CD14-positive monocyte (primary cell): ENCODE results near the gene FAM47E. TPM values are rescaled to one million over a fixed set of nuclear protein-coding genes. Genes with fewer than 3 reads are reported as not detected.

Source experiments
- DNase-seq, 3 donors: peaks; one replicate each; pipeline ENCODE4 v3.0.0-alpha.2; 2011 to 2022
- H2AFZ ChIP-seq: 2 replicates; pipeline ENCODE4 v1.6.0; 2012; ENCODE audit warnings: mild to moderate bottlenecking, low read depth, low read length, inconsistent platforms; ENCODE audit not compliant: insufficient read depth, poor library complexity, severe bottlenecking
- H3K27ac ChIP-seq, 2 donors: 1 replicate in 1 of 2; 2 replicates in 1 of 2; pipeline ENCODE4 v1.5.1; 2012 to 2013; ENCODE audit warnings: low read length in 2 of 2, control low read depth in 1 of 2, inconsistent platforms in 1 of 2, low read depth in 1 of 2, mild to moderate bottlenecking in 1 of 2
- H3K27me3 ChIP-seq, 2 donors: one replicate each; pipeline versions ENCODE4 v1.6.0 to v1.6.1; 2011 to 2013; ENCODE audit warnings: low read length in 2 of 2; ENCODE audit not compliant: control insufficient read depth in 2 of 2, insufficient read depth in 2 of 2
- H3K36me3 ChIP-seq, 2 donors: replicated peaks in 1 of 2; 1 replicate in 1 of 2; 2 replicates in 1 of 2; pipeline versions ENCODE4 v1.5.1 to v1.6.1; 2012 to 2013; ENCODE audit warnings: low read length in 2 of 2, control low read depth in 1 of 2, inconsistent platforms in 1 of 2, mild to moderate bottlenecking in 1 of 2; ENCODE audit not compliant: insufficient read depth in 2 of 2, control insufficient read depth in 1 of 2
- H3K4me1 ChIP-seq, 2 donors: 1 replicate in 1 of 2; 2 replicates in 1 of 2; pipeline versions ENCODE4 v1.5.1 to v1.6.1; 2012 to 2013; ENCODE audit warnings: low read length in 2 of 2, control low read depth in 1 of 2, inconsistent platforms in 1 of 2, mild to moderate bottlenecking in 1 of 2, moderate library complexity in 1 of 2; ENCODE audit not compliant: insufficient read depth in 2 of 2, control insufficient read depth in 1 of 2
- H3K4me2 ChIP-seq: replicated peaks from 2 replicates; pipeline ENCODE3; 2012; ENCODE audit warnings: low read length, moderate library complexity, mild to moderate bottlenecking; ENCODE audit not compliant: poor library complexity, severe bottlenecking; ENCODE audit errors: extremely low read depth
- H3K4me3 ChIP-seq, 3 experiments: fragments of 200-600 bp in 1 of 3; sonication (generic) in 1 of 3; replicated peaks in 1 of 3; 1 replicate in 2 of 3; 2 replicates in 1 of 3; pipeline ENCODE4 v1.5.1; 2011 to 2013; ENCODE audit warnings: low read length in 3 of 3, mild to moderate bottlenecking in 3 of 3, control low read depth in 2 of 3, low read depth in 2 of 3, inconsistent platforms in 1 of 3, moderate library complexity in 1 of 3
- H3K79me2 ChIP-seq: 2 replicates; pipeline ENCODE4 v1.6.0; 2012; ENCODE audit warnings: mild to moderate bottlenecking, control low read depth, inconsistent platforms, low read length, moderate library complexity; ENCODE audit not compliant: insufficient read depth
- H3K9ac ChIP-seq: 2 replicates; pipeline ENCODE4 v1.6.0; 2017; ENCODE audit warnings: low read length, mild to moderate bottlenecking; ENCODE audit not compliant: insufficient read depth, poor library complexity, severe bottlenecking
- H3K9me3 ChIP-seq, 2 donors: replicated peaks in 1 of 2; 1 replicate in 1 of 2; 2 replicates in 1 of 2; pipeline versions ENCODE4 v1.5.1 to v1.6.1; 2012 to 2013; ENCODE audit warnings: low read length in 2 of 2, control low read depth in 1 of 2; ENCODE audit not compliant: control insufficient read depth in 1 of 2, insufficient read depth in 1 of 2
- H4K20me1 ChIP-seq: 2 replicates; pipeline ENCODE4 v1.6.0; 2012; ENCODE audit warnings: mild to moderate bottlenecking, low read length, control low read depth, moderate library complexity; ENCODE audit not compliant: insufficient read depth
- H3K27ac Mint-ChIP-seq, 7 donors: one replicate each; pipeline ENCODE4 v1.8.0; 2020; ENCODE audit warnings: mild to moderate bottlenecking in 7 of 7, mixed read lengths in 7 of 7, moderate library complexity in 6 of 7, inconsistent platforms in 2 of 7
- H3K27me3 Mint-ChIP-seq, 3 donors: one replicate each; pipeline ENCODE4 v1.8.0; 2021 to 2022; ENCODE audit warnings: low read depth in 3 of 3, mild to moderate bottlenecking in 3 of 3, mixed read lengths in 3 of 3, moderate library complexity in 3 of 3, inconsistent platforms in 1 of 3
- H3K36me3 Mint-ChIP-seq, 2 donors: one replicate each; pipeline ENCODE4 v1.8.0; 2020; ENCODE audit warnings: mixed read lengths in 2 of 2, inconsistent platforms in 1 of 2, mild to moderate bottlenecking in 1 of 2
- H3K4me1 Mint-ChIP-seq: one replicate; pipeline ENCODE4 v1.8.0; 2020; ENCODE audit warnings: mild to moderate bottlenecking, mixed read lengths
- H3K4me3 Mint-ChIP-seq, 2 donors: one replicate each; pipeline ENCODE4 v1.8.0; 2020; ENCODE audit warnings: mild to moderate bottlenecking in 2 of 2, mixed read lengths in 2 of 2, moderate library complexity in 1 of 2
- H3K9me3 Mint-ChIP-seq, 7 donors: one replicate each; pipeline ENCODE4 v1.8.0; 2020 to 2022; ENCODE audit warnings: mixed read lengths in 7 of 7, mild to moderate bottlenecking in 6 of 7, moderate library complexity in 6 of 7, inconsistent platforms in 2 of 7
- WGBS: methylation state at CpG from one replicate; pipeline ENCODE4 v1.1.5; 2013; ENCODE audit warnings: missing lambda C conversion rate; ENCODE audit not compliant: insufficient coverage; 5-methylcytosine and 5-hydroxymethylcytosine counted together
- intact Hi-C, 2 donors: fragments of 100-400 bp; cut with micrococcal nuclease; formaldehyde crosslinking; loops; one replicate each; pipeline versions ENCODE4 v1.15.0 to v1.15.1; 2023
- polyA plus RNA-seq, 3 donors: library from polyadenylated mRNA; depleted of rRNA in 1 of 3; unstranded in 2 of 3; stranded (reverse) in 1 of 3; fragments of 300-500 nt in 2 of 3; fragments of >200 nt in 1 of 3; fragmentation: Illumina TruSeq in 2 of 3; gene quantifications; 1 replicate in 2 of 3; 2 replicates in 1 of 3; pipeline ENCODE4 v1.2.3, GENCODE V29; 2012 to 2021
- TF ChIP-seq, protein P1 (sequence below): fragments of 200-600 bp; IDR thresholded peaks from one replicate; pipeline ENCODE4 v1.8.0; 2022; ENCODE audit warnings: antibody characterized with exemption, mild to moderate bottlenecking

The FAM47E gene
- polyA plus RNA-seq, 3 donors, result 0.31 TPM; not detected in 2

DNA sequence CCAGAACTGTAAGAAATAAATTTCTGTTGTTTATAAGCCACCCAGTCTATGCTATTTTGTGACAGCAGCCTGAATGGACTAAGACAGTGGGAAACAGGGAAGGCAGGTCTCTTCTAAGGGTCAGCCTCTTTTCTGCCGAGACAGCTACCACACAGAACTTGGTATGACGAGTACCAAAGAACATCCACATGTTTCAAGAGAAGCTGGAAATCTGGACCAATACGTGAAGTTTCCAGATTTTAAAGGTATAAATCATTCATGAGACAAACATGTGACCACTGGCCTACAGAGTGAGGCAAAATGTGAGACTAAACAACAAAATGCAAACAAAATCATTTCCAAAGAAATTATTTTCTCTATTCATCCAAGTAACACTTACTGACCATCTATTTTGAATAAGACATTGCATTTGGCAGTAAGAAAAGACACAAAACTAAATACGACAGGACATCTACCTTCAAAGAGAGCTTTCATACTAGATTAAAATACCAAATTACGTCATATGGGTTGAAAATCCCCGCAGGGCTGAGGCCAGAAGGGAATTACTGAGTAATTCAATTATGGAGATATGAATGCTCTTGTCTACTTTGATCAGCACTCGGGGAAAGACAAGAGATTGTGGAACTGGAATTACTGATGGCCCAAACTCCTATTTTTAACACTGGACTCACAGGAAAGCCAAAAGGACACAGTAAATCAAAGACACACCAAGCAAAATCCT lies 45.1 kb upstream of the FAM47E start:
- no peak for DNase-seq
- Mint-ChIP-seq H3K27ac (no peak overlapping the region), H3K4me3 (no peak overlapping the region), H3K36me3 (peaks cover 2 to 6% of the 10 kb centered on the region in 2 donors), H3K27me3 (peaks cover 0 to 3% (median 0%) of the 10 kb centered on the region in 3 donors), H3K9me3 (no peaks in the 10 kb centered on the region), H3K4me1 (peaks cover 57% of the 10 kb centered on the region)
- intact Hi-C loops, result no loop called here
- H3K9me3 ChIP-seq, result no peaks in the 10 kb centered on the region
- no peak overlapping the region for H3K4me2 ChIP-seq
- TF ChIP-seq, protein P1, sequence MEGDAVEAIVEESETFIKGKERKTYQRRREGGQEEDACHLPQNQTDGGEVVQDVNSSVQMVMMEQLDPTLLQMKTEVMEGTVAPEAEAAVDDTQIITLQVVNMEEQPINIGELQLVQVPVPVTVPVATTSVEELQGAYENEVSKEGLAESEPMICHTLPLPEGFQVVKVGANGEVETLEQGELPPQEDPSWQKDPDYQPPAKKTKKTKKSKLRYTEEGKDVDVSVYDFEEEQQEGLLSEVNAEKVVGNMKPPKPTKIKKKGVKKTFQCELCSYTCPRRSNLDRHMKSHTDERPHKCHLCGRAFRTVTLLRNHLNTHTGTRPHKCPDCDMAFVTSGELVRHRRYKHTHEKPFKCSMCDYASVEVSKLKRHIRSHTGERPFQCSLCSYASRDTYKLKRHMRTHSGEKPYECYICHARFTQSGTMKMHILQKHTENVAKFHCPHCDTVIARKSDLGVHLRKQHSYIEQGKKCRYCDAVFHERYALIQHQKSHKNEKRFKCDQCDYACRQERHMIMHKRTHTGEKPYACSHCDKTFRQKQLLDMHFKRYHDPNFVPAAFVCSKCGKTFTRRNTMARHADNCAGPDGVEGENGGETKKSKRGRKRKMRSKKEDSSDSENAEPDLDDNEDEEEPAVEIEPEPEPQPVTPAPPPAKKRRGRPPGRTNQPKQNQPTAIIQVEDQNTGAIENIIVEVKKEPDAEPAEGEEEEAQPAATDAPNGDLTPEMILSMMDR, result no peak
- no peak overlapping the region for H2AFZ ChIP-seq
- no peak overlapping the region for H3K9ac ChIP-seq
- H3K27me3 ChIP-seq, result no peaks in the 10 kb centered on the region
- H3K4me3 ChIP-seq, result no peak overlapping the region
- peaks cover 0 to 8% of the 10 kb centered on the region in 2 donors for H3K36me3 ChIP-seq
- no CpG with 5 or more reads among the region's 7 CpGs for WGBS
- no peak overlapping the region for H3K27ac ChIP-seq
- H3K4me1 ChIP-seq, result peaks cover 37 to 39% of the 10 kb centered on the region in 2 donors
- H3K79me2 ChIP-seq, result peaks cover 90% of the 10 kb centered on the region
- peaks cover 89% of the 10 kb centered on the region for H4K20me1 ChIP-seq

DNA sequence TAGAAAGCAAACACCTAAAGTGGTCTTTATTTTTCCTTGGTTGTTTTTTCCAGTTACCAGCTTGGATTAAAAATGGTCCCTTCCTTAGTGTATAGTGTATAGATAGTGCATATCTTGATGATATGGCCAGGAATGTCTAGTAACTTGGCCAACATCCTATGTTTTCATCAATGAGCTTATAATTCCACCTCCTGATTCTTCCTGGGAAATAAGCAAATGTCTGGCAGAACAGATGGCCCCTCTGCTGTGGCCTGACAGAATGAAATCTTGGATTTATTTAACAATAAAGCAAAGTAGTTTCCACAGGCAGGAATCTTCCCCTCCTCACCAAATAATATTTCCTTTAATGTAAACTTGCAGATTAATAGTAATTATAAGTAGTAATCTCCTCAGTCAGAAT lies 44.0 kb upstream of the FAM47E start:
- H3K9me3 ChIP-seq, result no peaks in the 10 kb centered on the region
- H4K20me1 ChIP-seq, result peaks cover 90% of the 10 kb centered on the region
- peak overlapping the region in 1 of 2 donors; percentile 76 for H3K27ac ChIP-seq
- no peak overlapping the region for H2AFZ ChIP-seq
- H3K4me3 ChIP-seq, result no peak overlapping the region
- TF ChIP-seq, protein P1, result no peak
- H3K4me1 ChIP-seq, result peaks cover 48 to 50% of the 10 kb centered on the region in 2 donors
- Mint-ChIP-seq H3K27me3 (peaks cover 0 to 3% (median 0%) of the 10 kb centered on the region in 3 donors), H3K9me3 (no peaks in the 10 kb centered on the region), H3K4me1 (peaks cover 68% of the 10 kb centered on the region), H3K36me3 (peaks cover 4 to 5% of the 10 kb centered on the region in 2 donors), H3K4me3 (no peak overlapping the region), H3K27ac (peak overlapping the region in 1 of 7 donors; percentile 89)
- peaks cover 0 to 8% of the 10 kb centered on the region in 2 donors for H3K36me3 ChIP-seq
- H3K9ac ChIP-seq, result no peak overlapping the region
- H3K4me2 ChIP-seq, result peak overlapping the region; percentile 66
- intact Hi-C loops, result no loop called here
- H3K27me3 ChIP-seq, result no peaks in the 10 kb centered on the region
- no peak for DNase-seq
- peaks cover 93% of the 10 kb centered on the region for H3K79me2 ChIP-seq
